A673 (cell line): ENCODE data around the gene CARD6.

Source experiments
- CTCF ChIP-seq: fragments of 300-800, 200-600 bp; sonication (generic); conservative IDR thresholded peaks from 2 replicates; pipeline ENCODE4 v1.5.1; 2017; ENCODE audit warnings: low read depth, mild to moderate bottlenecking, antibody characterized with exemption, low read length, moderate library complexity, mixed read lengths
- EZH2 ChIP-seq: fragments of 200-600 bp; sonication (generic); IDR thresholded peaks from 2 replicates; pipeline ENCODE4 v1.6.1; 2017; ENCODE audit warnings: borderline replicate concordance, low read depth, mild to moderate bottlenecking, mixed read lengths, antibody characterized with exemption, low read length; ENCODE audit not compliant: poor library complexity, severe bottlenecking

- TF ChIP-seq CTCF (no peak), EZH2 (no peak)
Observed at GRCh38 chr5:40799258-40799657, 41.9 kb upstream of the CARD6 start.
